HEK293T (cell line): Measurements from ENCODE around the gene TDRD12.

Source experiments
- NFRKB ChIP-seq: fragments of 450-650 bp; IDR thresholded peaks from 2 replicates; pipeline ENCODE4 v1.6.1; 2016; ENCODE audit warnings: mild to moderate bottlenecking, moderate library complexity
- SP1 ChIP-seq: fragments of 450-650 bp; IDR thresholded peaks from 2 replicates; pipeline ENCODE4 v1.6.1; 2017

GRCh38 chr19:32744555-32745325 lies 25.2 kb downstream of the TDRD12 start:
- TF ChIP-seq SP1 (no peak), NFRKB (no peak)
